Gastrocnemius medialis (tissue), 4 donors: Measurements from ENCODE around the gene DRAM1. TPM values are rescaled to one million over a fixed set of nuclear protein-coding genes. Genes with fewer than 3 reads are reported as not detected.
A peak's percentile ranks its signal among the peaks of the same experiment; 100 is the strongest.

Experiments
- ATAC-seq, 2 donors: fragments of 150-250 bp; one replicate each; pipeline ENCODE4 v1.9.1; 2016
- DNase-seq, 2 donors: peaks; one replicate each; pipeline ENCODE4 v3.0.0-alpha.2; 2019
- H3K27ac ChIP-seq, 4 donors: fragments of 200-600 bp; sonication (generic); 1 replicate in 1 of 4; 2 replicates in 3 of 4; pipeline ENCODE4 v1.5.1; 2016 to 2018; ENCODE audit warnings: mild to moderate bottlenecking in 2 of 4, moderate library complexity in 1 of 4
- H3K27me3 ChIP-seq, 3 donors: fragments of 200-600 bp; sonication (generic) in 2 of 3; 1 replicate in 1 of 3; 2 replicates in 2 of 3; pipeline versions ENCODE4 v1.5.1 to v1.6.0; 2016 to 2019; ENCODE audit warnings: mild to moderate bottlenecking in 1 of 3, moderate library complexity in 1 of 3
- H3K36me3 ChIP-seq, 2 donors: fragments of 200-600 bp; sonication (generic) in 1 of 2; one replicate each; pipeline ENCODE4 v1.5.1; 2017 to 2018
- H3K4me1 ChIP-seq, 2 donors: fragments of 200-600 bp; sonication (generic) in 1 of 2; one replicate each; pipeline ENCODE4 v1.5.1; 2016 to 2017; ENCODE audit warnings: mild to moderate bottlenecking in 2 of 2
- H3K4me3 ChIP-seq, 4 donors: fragments of 200-600 bp; sonication (generic) in 3 of 4; 1 replicate in 1 of 4; 2 replicates in 3 of 4; pipeline ENCODE4 v1.5.1; 2016 to 2019; ENCODE audit warnings: mild to moderate bottlenecking in 2 of 4
- H3K9me3 ChIP-seq, 3 donors: fragments of 200-600 bp; sonication (generic) in 2 of 3; 1 replicate in 1 of 3; 2 replicates in 2 of 3; pipeline ENCODE4 v1.5.1; 2016 to 2019
- POLR2A ChIP-seq, 2 donors: fragments of 450-650 bp; IDR thresholded peaks; one replicate each; pipeline ENCODE4 v1.6.1; 2017; ENCODE audit warnings: antibody characterized with exemption in 2 of 2, mild to moderate bottlenecking in 2 of 2, moderate library complexity in 2 of 2
- in situ Hi-C, 4 donors: fragments of 200-750 bp; cut with MboI; loops; one replicate each; pipeline versions ENCODE4 v1.15.0 to v1.8.0; 2017; ENCODE audit warnings: low sequenced_read_pairs in 4 of 4
- intact Hi-C: fragments of 100-400 bp; cut with DNase I; formaldehyde crosslinking; loops from one replicate; pipeline ENCODE4 v1.15.1; 2023; ENCODE audit warnings: low total_unique reads
- total RNA-seq, 4 donors: library from RNA; depleted of rRNA; stranded (reverse); fragments of >200 nt; gene quantifications; one replicate each; pipeline versions ENCODE4 v1.1.0 to v1.2.3, GENCODE V29; 2016
- TF ChIP-seq, protein P1 (sequence below), 5 experiments: fragments of 450-650 bp in 3 of 5; fragments of 200-600 bp in 2 of 5; sonication (generic) in 2 of 5; IDR thresholded peaks in 4 of 5; conservative IDR thresholded peaks in 1 of 5; 1 replicate in 4 of 5; 2 replicates in 1 of 5; pipeline ENCODE4 v1.5.1; 2016 to 2019; ENCODE audit warnings: antibody characterized with exemption in 5 of 5, mild to moderate bottlenecking in 3 of 5, moderate library complexity in 3 of 5

The DRAM1 gene
- total RNA-seq, 4 donors from 2014 or later = 2.9 to 7.2 (median 4.1) TPM

DNA sequence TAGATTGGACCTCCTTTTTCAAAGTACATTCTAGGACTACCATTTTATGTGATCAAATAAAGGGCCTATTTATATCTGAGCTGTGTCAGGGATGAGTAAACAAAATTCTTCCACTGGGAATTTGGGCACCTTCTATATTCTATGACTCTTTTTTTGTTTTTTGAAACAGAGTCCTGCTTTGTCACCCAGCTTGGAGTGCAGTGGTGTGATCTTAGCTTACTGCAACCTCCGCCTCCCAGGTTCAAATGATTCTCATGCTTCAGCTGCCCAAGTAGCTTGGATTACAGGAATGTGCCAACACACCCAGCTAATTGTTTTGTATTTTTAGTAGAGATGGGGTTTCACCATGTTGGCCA is 64.8 kb downstream of the DRAM1 start:
- H3K9me3 ChIP-seq = no peaks in the 10 kb centered on the region
- peak overlapping the region; percentile 34 to 71 (median 56) for H3K27ac ChIP-seq
- H3K4me3 ChIP-seq = no peak overlapping the region
- DNase-seq = peak in 1 of 2 donors; percentile 18
- H3K4me1 ChIP-seq = peaks cover 12 to 14% of the 10 kb centered on the region in 2 donors
- in situ Hi-C loops (loop anchor here (10.0 to 25.0 kb wide), 3 partner anchors 543 to 820 kb away; partner anchors contain the start of gene IGF1 (in 4 of the 4)), intact Hi-C loops (no loop called here)
- H3K36me3 ChIP-seq = no peaks in the 10 kb centered on the region
- ATAC-seq = peak; percentile 57 to 60
- TF ChIP-seq POLR2A (IDR thresholded peaks at IDR 0.05) = no peak
- TF ChIP-seq, protein P1, sequence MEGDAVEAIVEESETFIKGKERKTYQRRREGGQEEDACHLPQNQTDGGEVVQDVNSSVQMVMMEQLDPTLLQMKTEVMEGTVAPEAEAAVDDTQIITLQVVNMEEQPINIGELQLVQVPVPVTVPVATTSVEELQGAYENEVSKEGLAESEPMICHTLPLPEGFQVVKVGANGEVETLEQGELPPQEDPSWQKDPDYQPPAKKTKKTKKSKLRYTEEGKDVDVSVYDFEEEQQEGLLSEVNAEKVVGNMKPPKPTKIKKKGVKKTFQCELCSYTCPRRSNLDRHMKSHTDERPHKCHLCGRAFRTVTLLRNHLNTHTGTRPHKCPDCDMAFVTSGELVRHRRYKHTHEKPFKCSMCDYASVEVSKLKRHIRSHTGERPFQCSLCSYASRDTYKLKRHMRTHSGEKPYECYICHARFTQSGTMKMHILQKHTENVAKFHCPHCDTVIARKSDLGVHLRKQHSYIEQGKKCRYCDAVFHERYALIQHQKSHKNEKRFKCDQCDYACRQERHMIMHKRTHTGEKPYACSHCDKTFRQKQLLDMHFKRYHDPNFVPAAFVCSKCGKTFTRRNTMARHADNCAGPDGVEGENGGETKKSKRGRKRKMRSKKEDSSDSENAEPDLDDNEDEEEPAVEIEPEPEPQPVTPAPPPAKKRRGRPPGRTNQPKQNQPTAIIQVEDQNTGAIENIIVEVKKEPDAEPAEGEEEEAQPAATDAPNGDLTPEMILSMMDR (IDR thresholded peaks at IDR 0.05 in 4 of 5, conservative IDR thresholded peaks at IDR 0.05 in 1 of 5) = no peak
- H3K27me3 ChIP-seq = no peaks in the 10 kb centered on the region

DNA sequence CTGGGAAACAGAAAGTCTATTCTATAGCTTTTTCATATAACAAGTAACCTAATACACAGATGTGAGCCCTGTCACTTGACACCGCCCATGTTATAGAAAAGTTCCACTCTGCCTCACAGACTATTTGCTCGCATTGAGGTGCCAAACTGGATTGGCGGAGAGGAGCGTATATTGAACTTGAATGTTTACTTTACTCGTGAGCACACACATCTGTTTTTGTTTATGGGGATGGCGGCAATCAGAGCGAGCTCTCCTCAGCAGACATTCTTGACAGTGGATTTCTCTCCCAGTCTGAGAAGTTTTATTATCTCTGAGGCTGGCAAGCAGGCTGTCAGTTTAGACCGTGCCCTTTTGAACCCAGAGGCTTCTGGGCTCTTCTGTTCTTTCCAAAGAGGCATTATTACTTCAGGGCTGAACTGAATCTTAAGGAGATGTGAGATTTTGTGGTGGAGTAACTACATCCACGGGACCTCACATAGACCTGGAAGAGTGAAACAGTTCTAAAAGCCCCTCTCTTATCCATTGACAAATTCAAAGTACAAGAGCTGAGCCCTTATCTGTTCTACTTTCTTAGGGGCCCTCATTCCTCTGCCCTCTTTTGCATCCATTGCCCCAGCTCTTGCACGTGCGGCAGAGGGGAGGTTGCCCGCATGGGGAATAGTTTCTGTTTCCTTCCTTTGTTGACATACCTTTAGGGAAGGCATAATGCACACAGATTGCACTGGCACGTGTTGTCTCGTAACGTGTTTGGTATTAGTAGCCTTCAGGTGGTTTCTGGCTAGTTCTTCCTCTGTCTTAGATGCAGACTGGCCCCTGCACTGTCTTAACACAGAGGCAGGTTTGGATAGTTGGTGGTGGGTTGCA is 68.2 kb downstream of the DRAM1 start:
- Histone ChIP-seq H3K27me3 (no peaks in the 10 kb centered on the region), H3K36me3 (no peaks in the 10 kb centered on the region), H3K4me3 (no peak overlapping the region), H3K27ac (no peak overlapping the region), H3K4me1 (peaks cover 2 to 9% of the 10 kb centered on the region in 2 donors), H3K9me3 (no peaks in the 10 kb centered on the region)
- DNase-seq (no peak), ATAC-seq (no peak)
- TF ChIP-seq, protein P1 (IDR thresholded peaks at IDR 0.05 in 4 of 5, conservative IDR thresholded peaks at IDR 0.05 in 1 of 5) = no peak
- intact Hi-C loops (no loop called here), in situ Hi-C loops (loop anchor here (10.0 to 25.0 kb wide), 3 partner anchors 539 to 817 kb away; partner anchors contain the start of gene IGF1 (in 4 of the 4))

DNA sequence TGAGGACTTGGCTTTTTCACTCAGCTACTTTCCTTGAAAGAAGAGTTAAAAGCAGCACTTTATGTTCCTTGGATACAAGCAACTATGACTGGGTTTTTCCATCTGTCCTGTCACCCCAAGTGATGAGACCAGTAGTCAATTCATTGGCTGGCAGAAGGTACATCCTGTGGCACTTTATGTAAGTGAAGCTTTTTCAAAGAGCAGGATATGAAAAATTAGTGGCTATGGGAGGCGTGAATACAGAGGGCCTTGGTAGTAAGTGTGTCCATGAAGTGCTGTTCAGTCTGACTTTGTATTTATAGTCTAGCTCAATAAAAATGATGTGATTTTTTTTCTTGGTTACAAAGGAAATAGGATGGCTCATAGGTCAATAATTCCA is 68.8 kb downstream of the DRAM1 start:
- Histone ChIP-seq H3K27ac (no peak overlapping the region), H3K4me1 (peaks cover 0 to 9% of the 10 kb centered on the region in 2 donors), H3K9me3 (no peaks in the 10 kb centered on the region), H3K27me3 (no peaks in the 10 kb centered on the region), H3K4me3 (no peak overlapping the region), H3K36me3 (no peaks in the 10 kb centered on the region)
- no peak for DNase-seq
- in situ Hi-C loops = loop anchor here (10.0 to 25.0 kb wide), 3 partner anchors 539 to 816 kb away; partner anchors contain the start of gene IGF1 (in 4 of the 4)
- intact Hi-C loops = no loop called here
- TF ChIP-seq POLR2A (IDR thresholded peaks at IDR 0.05) = no peak
- TF ChIP-seq, protein P1 (IDR thresholded peaks at IDR 0.05 in 4 of 5, conservative IDR thresholded peaks at IDR 0.05 in 1 of 5) = no peak
- no peak for ATAC-seq

DNA sequence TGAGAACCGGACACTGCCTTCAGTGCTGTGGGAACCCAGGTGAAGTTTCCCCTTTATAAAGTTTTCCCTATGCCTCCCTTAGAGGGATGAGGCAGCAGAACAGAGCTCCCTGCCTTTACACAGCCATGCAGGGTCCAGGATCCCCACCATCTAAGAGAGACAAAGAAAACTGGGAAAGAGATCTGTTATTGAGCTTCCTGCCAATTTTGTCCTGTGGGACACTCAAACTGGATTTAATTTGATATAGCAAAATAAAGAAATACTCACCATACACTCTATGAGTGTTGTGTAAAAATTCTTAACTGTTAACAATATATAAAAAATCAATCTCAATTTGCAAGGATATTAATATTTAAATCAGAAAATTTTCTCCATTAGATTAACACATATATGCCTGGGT is 69.9 kb downstream of the DRAM1 start:
- TF ChIP-seq POLR2A (IDR thresholded peaks at IDR 0.05) = no peak
- TF ChIP-seq, protein P1 (IDR thresholded peaks at IDR 0.05 in 4 of 5, conservative IDR thresholded peaks at IDR 0.05 in 1 of 5) = no peak
- no peaks in the 10 kb centered on the region for H3K36me3 ChIP-seq
- DNase-seq = no peak
- no peak overlapping the region for H3K27ac ChIP-seq
- H3K4me3 ChIP-seq = no peak overlapping the region
- in situ Hi-C loops = loop anchor here (10.0 to 25.0 kb wide), 3 partner anchors 537 to 815 kb away; partner anchors contain the start of gene IGF1 (in 4 of the 4)
- no peak for ATAC-seq
- H3K4me1 ChIP-seq = no peaks in the 10 kb centered on the region
- no peaks in the 10 kb centered on the region for H3K9me3 ChIP-seq
- H3K27me3 ChIP-seq = no peaks in the 10 kb centered on the region
- intact Hi-C loops = no loop called here
